Measurements from ENCODE around the gene SLC2A4RG. TPM values are rescaled to one million over a fixed set of nuclear protein-coding genes. Genes with fewer than 3 reads are reported as not detected.

The SLC2A4RG gene
- total RNA-seq, 4 donors from 2014 or later = 10.5 to 120 (median 41.0) TPM

DNA sequence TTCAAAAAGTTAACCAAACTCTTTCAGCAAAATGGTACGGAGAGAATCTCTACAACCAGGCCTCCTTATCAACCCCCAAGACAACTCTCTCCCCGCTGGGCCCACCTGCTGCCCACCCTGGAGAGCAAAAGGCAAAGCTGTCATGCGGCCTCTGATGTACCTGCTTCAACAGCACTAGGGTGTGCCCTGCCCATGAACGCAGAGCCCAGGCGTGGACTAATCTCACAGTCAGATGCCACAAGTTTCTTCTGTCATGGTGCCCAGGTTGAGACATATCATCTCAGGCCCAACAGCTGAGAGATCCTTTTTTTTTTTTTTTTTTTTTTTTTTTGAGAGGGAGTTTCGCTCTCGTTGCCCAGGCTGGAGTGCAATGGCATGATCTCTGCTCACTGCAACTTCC is 26.3 kb downstream of the SLC2A4RG start:
- Histone ChIP-seq H3K27me3 (no peaks in the 10 kb centered on the region), H3K4me3 (no peak overlapping the region), H3K27ac (no peak overlapping the region), H3K36me3 (no peaks in the 10 kb centered on the region), H3K9me3 (no peaks in the 10 kb centered on the region), H3K4me1 (no peaks in the 10 kb centered on the region)
- TF ChIP-seq POLR2A (IDR thresholded peaks at IDR 0.05) = no peak
- TF ChIP-seq, protein P1, sequence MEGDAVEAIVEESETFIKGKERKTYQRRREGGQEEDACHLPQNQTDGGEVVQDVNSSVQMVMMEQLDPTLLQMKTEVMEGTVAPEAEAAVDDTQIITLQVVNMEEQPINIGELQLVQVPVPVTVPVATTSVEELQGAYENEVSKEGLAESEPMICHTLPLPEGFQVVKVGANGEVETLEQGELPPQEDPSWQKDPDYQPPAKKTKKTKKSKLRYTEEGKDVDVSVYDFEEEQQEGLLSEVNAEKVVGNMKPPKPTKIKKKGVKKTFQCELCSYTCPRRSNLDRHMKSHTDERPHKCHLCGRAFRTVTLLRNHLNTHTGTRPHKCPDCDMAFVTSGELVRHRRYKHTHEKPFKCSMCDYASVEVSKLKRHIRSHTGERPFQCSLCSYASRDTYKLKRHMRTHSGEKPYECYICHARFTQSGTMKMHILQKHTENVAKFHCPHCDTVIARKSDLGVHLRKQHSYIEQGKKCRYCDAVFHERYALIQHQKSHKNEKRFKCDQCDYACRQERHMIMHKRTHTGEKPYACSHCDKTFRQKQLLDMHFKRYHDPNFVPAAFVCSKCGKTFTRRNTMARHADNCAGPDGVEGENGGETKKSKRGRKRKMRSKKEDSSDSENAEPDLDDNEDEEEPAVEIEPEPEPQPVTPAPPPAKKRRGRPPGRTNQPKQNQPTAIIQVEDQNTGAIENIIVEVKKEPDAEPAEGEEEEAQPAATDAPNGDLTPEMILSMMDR (IDR thresholded peaks at IDR 0.05) = no peak
- intact Hi-C loops (cut with DNase I; ENCODE audit: low total_unique reads) = no loop called here
- DNase-seq = no peak

DNA sequence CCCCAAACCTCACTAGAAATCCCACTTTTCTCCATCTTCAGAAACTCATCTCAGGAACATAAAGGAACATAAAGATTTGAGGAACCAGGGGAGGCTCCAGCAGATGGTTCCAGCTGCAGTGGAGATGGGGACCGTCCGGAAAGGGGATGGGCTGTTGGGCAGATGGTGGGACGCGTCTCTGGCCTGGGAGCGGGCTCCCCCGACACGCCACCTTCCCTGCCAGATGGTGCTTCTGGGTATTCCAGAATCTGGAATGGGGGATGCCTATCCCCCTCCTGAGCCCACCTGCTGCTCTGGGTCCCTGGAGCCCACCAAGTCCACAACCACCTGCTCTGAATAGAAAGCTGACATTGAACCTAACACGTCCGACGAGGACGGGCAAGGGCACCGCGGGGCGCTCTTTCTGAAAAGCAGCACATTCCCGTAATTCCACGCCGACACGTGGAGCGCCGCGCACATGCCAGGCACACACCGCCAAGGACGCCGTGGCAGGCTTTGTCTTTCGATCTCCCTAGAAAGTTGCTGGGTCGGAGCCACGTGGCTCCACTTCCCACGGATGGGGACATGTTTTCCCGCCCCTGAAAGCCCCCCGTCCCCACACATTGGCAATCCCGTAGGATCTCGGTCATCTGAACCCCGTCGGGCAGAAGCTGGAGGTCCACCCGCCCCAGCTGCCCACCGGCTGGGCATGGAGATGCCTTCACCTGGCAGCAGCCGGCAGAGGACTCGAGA is 27.3 kb downstream of the SLC2A4RG start:
- Histone ChIP-seq H3K4me1 (no peaks in the 10 kb centered on the region), H3K4me3 (no peak overlapping the region), H3K9me3 (no peaks in the 10 kb centered on the region), H3K36me3 (no peaks in the 10 kb centered on the region), H3K27ac (no peak overlapping the region), H3K27me3 (no peaks in the 10 kb centered on the region)
- DNase-seq = no peak
- intact Hi-C loops (cut with DNase I; ENCODE audit: low total_unique reads) = no loop called here
- TF ChIP-seq, protein P1 (IDR thresholded peaks at IDR 0.05) = no peak
- TF ChIP-seq POLR2A (IDR thresholded peaks at IDR 0.05) = no peak

DNA sequence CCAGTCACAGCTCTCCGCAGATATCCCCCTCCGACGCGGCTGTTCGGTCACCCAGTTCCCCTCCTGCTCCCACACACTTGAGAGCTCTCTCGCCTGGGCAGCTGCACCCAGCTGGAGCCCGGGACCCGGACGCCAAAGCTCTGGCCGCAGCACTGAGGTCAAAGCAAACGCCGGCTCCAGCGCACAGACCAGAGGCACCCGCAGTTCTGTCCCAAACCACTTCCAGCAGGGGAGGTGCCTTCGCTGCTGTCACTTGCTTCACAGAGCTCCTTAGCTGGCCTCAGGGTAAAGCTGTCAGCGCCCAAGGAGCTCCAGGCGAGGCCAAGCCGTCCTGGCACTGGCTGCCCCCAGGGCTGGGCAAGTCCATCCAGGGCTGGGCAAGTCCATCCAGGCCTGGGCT is 27.9 kb downstream of the SLC2A4RG start:
- no peak for DNase-seq
- Histone ChIP-seq H3K4me1 (no peaks in the 10 kb centered on the region), H3K9me3 (no peaks in the 10 kb centered on the region), H3K36me3 (no peaks in the 10 kb centered on the region), H3K27me3 (no peaks in the 10 kb centered on the region), H3K27ac (no peak overlapping the region), H3K4me3 (no peak overlapping the region)
- intact Hi-C loops (cut with DNase I; ENCODE audit: low total_unique reads) = no loop called here
- TF ChIP-seq POLR2A (IDR thresholded peaks at IDR 0.05) = no peak
- TF ChIP-seq, protein P1 (IDR thresholded peaks at IDR 0.05) = no peak

DNA sequence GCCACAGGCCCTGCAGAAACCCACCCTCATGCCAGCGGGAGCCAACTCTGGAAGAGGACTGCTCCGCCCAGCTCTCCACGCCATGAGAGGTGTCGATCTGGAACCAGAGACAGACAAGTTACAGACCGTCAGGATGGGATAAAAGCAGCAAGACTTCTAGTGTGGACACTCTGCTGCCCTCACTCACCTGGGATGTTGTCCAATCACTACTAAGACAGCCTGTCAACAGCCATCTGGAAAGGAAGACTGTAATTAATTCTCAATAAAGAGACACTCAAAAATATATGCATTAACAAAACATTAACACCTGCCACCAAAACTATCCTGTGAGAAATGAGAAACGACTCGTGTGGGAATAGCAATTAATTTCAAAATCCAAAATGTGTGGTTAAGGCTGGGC is 28.3 kb downstream of the SLC2A4RG start:
- no peak for DNase-seq
- Histone ChIP-seq H3K36me3 (no peaks in the 10 kb centered on the region), H3K9me3 (no peaks in the 10 kb centered on the region), H3K4me1 (no peaks in the 10 kb centered on the region), H3K27ac (no peak overlapping the region), H3K4me3 (no peak overlapping the region), H3K27me3 (no peaks in the 10 kb centered on the region)
- intact Hi-C loops (cut with DNase I; ENCODE audit: low total_unique reads) = no loop called here
- TF ChIP-seq POLR2A (IDR thresholded peaks at IDR 0.05) = no peak
- TF ChIP-seq, protein P1 (IDR thresholded peaks at IDR 0.05) = no peak

DNA sequence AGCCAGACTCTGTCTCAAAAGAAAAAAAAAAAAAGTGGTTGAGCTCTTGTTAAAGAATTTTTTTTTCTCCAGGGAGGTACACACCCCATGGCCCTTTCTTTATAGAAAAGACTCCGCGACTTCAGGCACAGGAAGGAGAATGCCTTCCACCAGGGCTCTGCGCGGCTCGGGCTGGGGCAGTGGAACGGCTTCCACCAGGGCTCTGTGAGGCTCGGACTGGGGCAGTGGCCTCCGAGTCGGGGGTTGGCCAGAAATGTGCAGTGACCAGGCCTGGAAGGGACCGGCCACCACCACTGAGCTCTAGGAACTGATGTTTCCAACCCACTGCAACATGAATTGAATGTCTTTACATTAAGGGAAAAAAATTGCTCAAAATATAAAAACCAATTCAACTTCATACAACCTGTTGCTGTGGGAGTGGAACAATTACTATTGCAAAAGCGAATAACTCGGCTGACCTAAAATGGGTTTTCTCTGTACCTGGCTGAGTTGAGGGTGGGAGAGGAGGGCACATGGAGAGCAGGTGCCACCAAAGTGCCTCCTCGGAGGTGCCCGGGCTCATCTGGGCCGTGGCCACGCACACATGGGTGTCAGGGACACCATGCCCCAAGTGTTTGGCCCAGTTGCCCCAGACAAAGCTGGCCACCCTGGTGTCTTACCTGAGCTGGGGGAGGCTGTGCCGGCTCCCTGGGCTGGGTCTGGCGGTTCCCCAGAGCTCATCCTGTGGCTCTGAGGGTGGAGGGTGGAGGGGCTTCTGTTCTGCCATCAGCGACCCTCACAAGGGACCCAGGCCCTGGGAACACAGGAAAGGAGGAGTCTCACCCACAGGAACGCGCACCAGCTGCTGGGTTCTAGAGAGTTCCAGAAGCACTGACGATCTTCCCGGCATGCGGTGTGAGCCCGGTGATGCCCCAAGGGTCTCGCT is 29.3 kb downstream of the SLC2A4RG start:
- no peak for DNase-seq
- Histone ChIP-seq H3K27ac (no peak overlapping the region), H3K4me1 (no peaks in the 10 kb centered on the region), H3K4me3 (no peak overlapping the region), H3K36me3 (no peaks in the 10 kb centered on the region), H3K27me3 (no peaks in the 10 kb centered on the region), H3K9me3 (no peaks in the 10 kb centered on the region)
- intact Hi-C loops (cut with DNase I; ENCODE audit: low total_unique reads) = no loop called here
- TF ChIP-seq, protein P1 (IDR thresholded peaks at IDR 0.05) = no peak
- TF ChIP-seq POLR2A (IDR thresholded peaks at IDR 0.05) = no peak
